SK-MEL-5 (cell line): ENCODE data around the gene NSUN6. TPM values are rescaled to one million over a fixed set of nuclear protein-coding genes. Genes with fewer than 3 reads are reported as not detected.
A peak's percentile ranks its signal among the peaks of the same experiment; 100 is the strongest.
"Not testable (repeated sequence)": the region's sequence is repeated elsewhere in the genome, so short reads cannot be mapped to it uniquely, and the experiment has no call there.

Source experiments
- DNase-seq: peaks from one replicate; pipeline ENCODE4 v3.0.0-alpha.2; 2016; ENCODE audit warnings: low read depth, low spot score
- in situ Hi-C: cut with HindIII; loops from 2 replicates; pipeline ENCODE4 v1.10.0; 2016; ENCODE audit warnings: low sequenced_read_pairs, high pct_unique_total_duplicates, low pct_unique_long_range_greater_than_20kb
- total RNA-seq: library from RNA; depleted of rRNA; stranded (reverse); fragments of >200 nt; shearing (Covaris generic); gene quantifications from 2 replicates; pipeline ENCODE4 v1.2.3, GENCODE V29; 2014

The NSUN6 gene
- total RNA-seq, 1 experiment from 2014 or later, result 5.7 TPM

DNA sequence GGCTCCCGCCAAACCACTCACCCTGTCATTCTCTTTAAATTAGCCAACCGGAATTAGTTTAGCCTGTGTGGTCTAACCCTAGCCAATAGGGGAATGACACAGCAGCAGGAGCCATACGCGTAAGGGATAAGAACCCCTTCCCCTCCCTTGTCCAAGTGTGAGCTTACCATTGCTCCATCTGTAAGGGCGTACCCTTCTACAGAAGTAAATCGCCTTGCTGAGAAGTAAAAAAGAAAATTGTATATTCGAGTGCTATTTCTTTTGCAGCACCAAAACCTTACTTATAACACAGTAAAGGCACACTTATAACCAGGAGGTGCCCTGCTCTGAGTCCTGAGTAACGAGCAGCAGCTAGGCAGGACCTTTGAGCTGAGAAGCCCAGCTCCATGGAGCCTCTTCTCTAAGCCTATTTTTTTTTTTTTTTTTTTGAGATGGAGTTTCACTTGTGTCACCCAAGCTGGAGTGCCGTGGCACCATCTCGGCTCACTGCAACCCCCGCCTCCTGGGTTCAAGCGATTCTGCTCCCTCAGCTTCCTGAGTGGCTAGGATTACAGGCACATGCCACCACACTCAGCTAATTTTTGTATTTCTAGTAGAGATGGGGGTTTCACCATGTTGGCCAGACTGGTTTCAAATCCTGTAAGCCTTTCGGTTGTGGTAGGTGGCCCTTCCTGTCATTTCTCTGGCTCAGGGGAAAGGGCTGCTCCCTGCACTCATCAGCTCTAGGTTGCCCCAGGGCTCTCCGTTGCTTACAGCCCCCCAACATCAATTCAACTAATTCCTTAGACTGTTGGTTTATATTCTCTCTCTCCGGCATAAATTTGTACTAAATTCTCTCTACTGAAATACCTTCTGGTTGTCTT, 73.3 kb downstream of the NSUN6 start:
- in situ Hi-C loops, result no loop called here
- DNase-seq, result no peak

- no peak for DNase-seq
- in situ Hi-C loops, result no loop called here
These were observed 74.8 kb downstream of the NSUN6 start for GRCh38 chr10:18576586-18576985.

DNA sequence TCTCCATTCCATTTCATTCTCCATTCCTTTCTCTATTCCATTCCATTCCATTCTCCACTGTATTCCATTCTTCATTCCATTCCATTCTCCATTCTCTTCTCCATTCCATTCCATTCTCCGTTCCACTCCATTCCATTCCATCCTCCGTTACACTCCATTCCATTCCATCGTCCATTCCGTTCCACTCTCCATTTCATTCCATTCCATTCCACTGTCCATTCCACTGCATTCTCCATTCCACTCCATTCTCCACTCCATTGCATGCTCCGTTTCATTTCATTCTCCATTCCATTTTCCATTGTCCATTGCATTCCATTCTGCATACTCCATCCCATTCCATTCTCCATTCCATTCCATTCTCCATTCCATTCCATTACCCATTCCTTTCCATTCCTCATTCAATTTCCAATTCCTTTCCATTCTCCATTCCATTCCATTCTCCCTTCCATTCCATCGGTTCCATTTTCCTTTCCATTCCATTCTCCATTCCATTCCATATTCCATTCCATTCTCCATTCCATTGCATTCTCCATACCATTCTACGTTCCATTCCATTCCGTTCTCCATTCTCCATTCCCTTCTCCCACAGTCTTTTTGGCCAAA, 78.3 kb downstream of the NSUN6 start:
- in situ Hi-C loops, result no loop called here
- no peak for DNase-seq

GRCh38 chr10:18571780-18572179, 79.6 kb downstream of the NSUN6 start:
- in situ Hi-C loops, result no loop called here
- no peak for DNase-seq

- no peak for DNase-seq
These were observed 80.3 kb downstream of the NSUN6 start for GRCh38 chr10:18571076-18571475.

DNA sequence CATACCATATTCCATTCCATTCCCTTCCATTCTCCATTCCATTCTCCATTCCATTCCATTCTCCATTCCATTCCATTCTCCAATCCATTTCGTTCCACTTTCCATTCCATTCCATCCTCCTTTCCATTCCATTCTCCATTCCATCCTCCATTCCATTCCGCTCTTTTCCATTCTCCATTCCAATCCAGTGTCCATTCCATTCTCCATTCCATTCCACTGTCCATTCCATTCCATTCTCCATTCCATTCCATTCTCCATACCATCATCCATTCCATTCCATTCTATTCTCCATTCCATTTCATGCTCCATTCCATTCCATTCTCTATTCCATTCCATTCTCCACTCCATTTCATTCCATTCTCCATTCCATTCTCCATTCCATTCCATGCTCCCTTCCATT, 81.0 kb downstream of the NSUN6 start:
- DNase-seq, in situ Hi-C loops: not testable (repeated sequence)

More at GRCh38 chr10:18571076-18571475, 80.3 kb downstream of the NSUN6 start:
- in situ Hi-C loops, result no loop called here

DNA sequence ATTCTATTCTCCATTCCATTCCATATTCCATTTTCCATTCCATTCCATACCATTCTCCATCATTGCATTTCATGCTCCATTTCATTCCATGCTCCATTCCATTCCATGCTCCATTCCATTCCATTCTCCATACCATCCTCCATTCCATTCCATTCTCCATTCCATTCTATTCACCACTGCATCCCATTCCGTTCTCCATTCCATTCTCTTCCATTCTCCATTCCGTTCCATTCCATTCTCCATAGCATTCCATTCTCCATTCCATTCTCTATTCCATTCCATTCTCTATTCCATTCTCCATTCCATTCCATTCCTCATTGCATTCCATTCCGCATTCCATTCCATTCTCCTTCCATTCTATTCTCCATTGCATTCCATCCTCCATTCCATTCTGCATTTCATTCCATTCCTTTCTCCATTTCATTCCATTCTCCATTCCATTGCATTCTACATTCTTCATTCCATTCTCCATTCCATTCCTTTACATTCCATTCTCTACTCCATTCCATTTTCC, 84.0 kb downstream of the NSUN6 start:
- in situ Hi-C loops, result no loop called here
- DNase-seq, result no peak

- DNase-seq, result peak; percentile 1
- in situ Hi-C loops, result no loop called here
These were observed 85.2 kb downstream of the NSUN6 start for GRCh38 chr10:18566177-18566576.

- in situ Hi-C loops, result no loop called here
- DNase-seq, result no peak
These were observed 86.4 kb downstream of the NSUN6 start for GRCh38 chr10:18565006-18565405.

GRCh38 chr10:18563003-18563726, 88.2 kb downstream of the NSUN6 start:
- in situ Hi-C loops, result no loop called here
- DNase-seq, result no peak

DNA sequence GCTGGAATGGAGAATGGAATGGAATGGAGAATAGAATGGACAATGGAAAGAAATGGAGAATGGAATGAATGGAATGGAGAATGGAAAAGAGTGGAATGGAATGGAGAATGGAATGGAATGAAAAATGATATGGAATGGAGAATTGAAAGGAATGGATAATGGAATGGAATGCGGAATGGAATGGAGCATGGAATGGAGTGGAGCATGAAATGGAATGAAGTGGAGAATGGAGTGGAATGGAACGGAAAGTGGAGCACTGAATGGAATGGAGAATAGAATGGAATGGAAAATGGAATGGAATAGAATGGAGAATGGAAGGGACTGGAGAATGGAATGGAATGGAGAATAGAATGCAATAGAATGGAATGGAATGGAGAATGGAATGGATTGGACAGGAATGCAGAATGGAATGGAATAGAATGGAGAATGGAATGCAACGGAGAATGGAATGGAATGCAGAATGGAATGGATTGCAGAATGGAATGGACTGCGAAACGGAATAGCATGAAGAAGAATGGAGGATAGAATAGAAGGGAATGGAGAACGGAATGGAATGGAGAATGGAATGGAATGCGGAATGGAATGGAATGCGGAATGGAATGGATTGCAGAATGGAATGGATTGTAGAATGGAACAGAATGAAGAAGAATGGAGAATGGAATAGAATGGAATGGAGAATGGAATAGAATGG, 89.4 kb downstream of the NSUN6 start:
- in situ Hi-C loops, result no loop called here

DNA sequence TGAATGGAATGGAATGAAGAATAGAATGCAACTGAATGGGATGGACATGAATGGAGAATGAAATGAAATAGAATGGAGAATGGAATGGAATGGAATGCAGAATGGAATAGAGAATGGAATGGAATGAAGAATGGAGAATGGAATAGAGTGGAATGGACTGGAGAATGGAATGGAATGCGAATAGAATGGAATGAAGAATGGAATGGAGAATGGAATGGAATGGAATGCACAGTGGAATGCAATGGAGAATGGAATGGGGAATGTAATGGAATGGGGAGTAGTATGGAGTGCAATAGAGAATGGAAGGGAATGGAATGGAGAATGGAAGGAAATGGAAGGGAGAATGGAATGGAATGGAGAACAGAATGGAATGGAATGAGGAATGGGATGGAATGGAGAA, 93.4 kb downstream of the NSUN6 start:
- in situ Hi-C loops, result no loop called here

More for the DNA sequence above, 89.4 kb downstream of the NSUN6 start:
- DNase-seq, result no peak

GRCh38 chr10:18556522-18557147, 94.8 kb downstream of the NSUN6 start:
- in situ Hi-C loops, result no loop called here
- no peak for DNase-seq

More for the DNA sequence above, 93.4 kb downstream of the NSUN6 start:
- no peak for DNase-seq

GRCh38 chr10:18554479-18554878, 96.9 kb downstream of the NSUN6 start:
- in situ Hi-C loops, result no loop called here

GRCh38 chr10:18551473-18551872, 99.9 kb downstream of the NSUN6 start:
- no peak for DNase-seq
- in situ Hi-C loops, result no loop called here

More at GRCh38 chr10:18554479-18554878, 96.9 kb downstream of the NSUN6 start:
- DNase-seq, result no peak

GRCh38 chr10:18549105-18549504, 102.3 kb downstream of the NSUN6 start:
- in situ Hi-C loops, result no loop called here
- DNase-seq, result no peak

- in situ Hi-C loops, result no loop called here
- no peak for DNase-seq
These were observed 105.6 kb downstream of the NSUN6 start for GRCh38 chr10:18545621-18546305.
